LNCaP clone FGC (cell line): ENCODE measurements around the gene NMRK2.
"Not testable (repeated sequence)": the region's sequence is repeated elsewhere in the genome, so short reads cannot be mapped to it uniquely, and the experiment has no call there.

Experiments
- DNase-seq: peaks from one replicate; pipeline ENCODE4 v3.0.0-alpha.2; 2011; ENCODE audit warnings: low read depth
- H3K4me3 ChIP-seq: 2 replicates; pipeline ENCODE4 v1.5.1; 2011; ENCODE audit warnings: mild to moderate bottlenecking, low read depth, low read length, control low read depth
- CTCF ChIP-seq: IDR thresholded peaks from 2 replicates; pipeline ENCODE4 v1.5.1; 2012; ENCODE audit warnings: mild to moderate bottlenecking; ENCODE audit not compliant: control insufficient read depth, insufficient read depth; ENCODE audit errors: extremely low read depth

NMRK2 gene, protein sequence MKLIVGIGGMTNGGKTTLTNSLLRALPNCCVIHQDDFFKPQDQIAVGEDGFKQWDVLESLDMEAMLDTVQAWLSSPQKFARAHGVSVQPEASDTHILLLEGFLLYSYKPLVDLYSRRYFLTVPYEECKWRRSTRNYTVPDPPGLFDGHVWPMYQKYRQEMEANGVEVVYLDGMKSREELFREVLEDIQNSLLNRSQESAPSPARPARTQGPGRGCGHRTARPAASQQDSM

GRCh38 chr19:3932931-3933810, at the start of gene NMRK2:
TSS of gene NMRK2 (plus strand) at chr19:3933069. CDS start at chr19:3933672, 603 bp downstream.
- no peak within 1 kb of the TSS for H3K4me3 ChIP-seq
- no peak for TF ChIP-seq CTCF
- no peak for DNase-seq

DNA sequence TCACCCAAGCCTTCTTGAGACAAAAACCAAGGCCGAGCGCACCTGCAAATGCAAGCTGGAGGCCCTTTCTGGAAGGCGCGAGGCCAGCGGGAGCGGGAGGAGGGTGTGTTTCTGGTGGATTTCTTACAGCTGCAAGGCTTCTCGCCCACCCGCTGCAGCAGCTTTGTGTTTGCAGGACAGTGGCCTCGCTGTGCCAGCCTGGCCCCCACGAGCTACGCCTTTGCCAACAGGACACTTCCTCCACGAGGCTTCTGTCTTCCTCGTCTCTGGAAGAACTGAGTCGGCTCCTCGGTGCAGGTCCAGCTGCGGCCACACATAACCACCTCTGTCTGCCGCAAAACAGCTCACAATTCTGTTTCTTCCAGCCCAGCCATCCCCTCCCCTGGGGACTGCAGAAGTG, 42.3 kb upstream of the NMRK2 start:
- DNase-seq = no peak
- TF ChIP-seq CTCF = no peak
- no peak overlapping the region for H3K4me3 ChIP-seq

DNA sequence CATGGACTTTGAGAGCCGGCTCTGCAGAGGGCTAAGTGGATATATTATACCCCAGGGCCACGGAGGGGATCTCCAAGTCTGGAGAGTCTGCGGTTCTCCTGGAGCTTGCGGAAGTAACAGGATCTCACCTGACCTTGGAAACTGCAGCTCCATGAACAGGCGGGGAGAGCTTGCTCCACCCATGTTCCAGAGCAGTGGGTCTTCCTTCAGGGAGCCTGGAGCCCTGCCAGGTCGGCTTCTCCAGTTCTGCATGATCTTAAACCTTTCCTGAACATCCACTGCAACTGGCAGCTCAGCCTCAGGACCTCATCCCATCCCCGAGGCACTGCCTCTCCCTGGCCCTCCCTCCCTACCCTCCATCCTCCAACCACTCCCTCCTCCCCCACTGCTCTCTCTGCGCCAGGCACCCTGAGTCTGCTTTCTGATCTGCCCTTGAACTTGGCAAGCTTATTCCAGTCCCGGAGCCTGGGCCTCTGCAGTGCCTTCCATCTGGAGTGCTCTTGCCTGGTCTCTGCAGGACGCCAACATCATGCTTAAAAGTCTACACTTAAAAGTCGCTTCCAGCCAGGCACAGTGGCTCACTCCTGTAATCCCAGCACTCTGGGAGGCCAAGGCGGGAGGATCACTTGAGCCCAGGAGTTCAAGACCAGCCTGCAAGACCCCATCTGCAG, 39.2 kb upstream of the NMRK2 start:
- no peak overlapping the region for H3K4me3 ChIP-seq
- no peak for TF ChIP-seq CTCF
- DNase-seq = no peak

- not testable (repeated sequence) for H3K4me3 ChIP-seq
These were observed 37.9 kb upstream of the NMRK2 start for GRCh38 chr19:3894959-3895358.

DNA sequence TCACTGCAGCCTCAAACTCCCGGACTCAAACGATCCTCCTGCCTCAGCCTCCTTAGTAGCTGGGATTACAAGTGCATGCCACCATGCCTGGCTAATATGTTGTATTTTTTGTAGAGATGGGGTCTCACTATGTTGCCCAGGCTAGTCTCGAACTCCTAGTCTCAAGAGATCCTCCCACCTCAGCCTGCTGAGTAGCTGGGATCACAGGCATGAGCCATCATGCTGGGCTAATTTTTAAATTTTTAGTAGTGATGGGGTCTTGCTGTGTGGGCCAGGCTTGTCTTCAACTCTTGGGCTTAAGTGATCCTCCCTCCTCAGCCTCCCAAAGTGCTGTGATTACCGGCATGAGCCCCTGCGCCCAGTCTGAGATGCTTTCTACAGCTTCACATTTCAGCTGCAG, 37.1 kb upstream of the NMRK2 start:
- no peak for TF ChIP-seq CTCF
- H3K4me3 ChIP-seq = no peak overlapping the region
- no peak for DNase-seq

More at GRCh38 chr19:3894959-3895358, 37.9 kb upstream of the NMRK2 start:
- DNase-seq = not testable (repeated sequence)

- no peak for TF ChIP-seq CTCF
- DNase-seq = no peak
- no peak overlapping the region for H3K4me3 ChIP-seq
These were observed 34.9 kb upstream of the NMRK2 start for GRCh38 chr19:3897936-3898335.

GRCh38 chr19:3898426-3898825, 34.4 kb upstream of the NMRK2 start:
- no peak for DNase-seq
- no peak overlapping the region for H3K4me3 ChIP-seq
- no peak for TF ChIP-seq CTCF
